H9 (cell line): ENCODE data around the gene UST. TPM values are rescaled to one million over a fixed set of nuclear protein-coding genes. Genes with fewer than 3 reads are reported as not detected.

Experiments used
- DNase-seq: peaks from one replicate; pipeline ENCODE4 v3.0.0-alpha.2; 2017
- H2AFZ ChIP-seq: one replicate; pipeline ENCODE4 v1.6.1; 2013; ENCODE audit warnings: mild to moderate bottlenecking, low read length, control low read depth, moderate library complexity
- H2AK5ac ChIP-seq: 2 replicates; pipeline ENCODE4 v1.6.1; 2013; ENCODE audit warnings: low read length, control low read depth, mixed read lengths; ENCODE audit not compliant: insufficient read length
- H2BK120ac ChIP-seq: one replicate; pipeline ENCODE4 v1.6.1; 2013; ENCODE audit warnings: low read depth, mild to moderate bottlenecking, low read length, control low read depth, inconsistent platforms; ENCODE audit not compliant: poor library complexity, severe bottlenecking
- H2BK12ac ChIP-seq: 2 replicates; pipeline ENCODE4 v1.6.1; 2013; ENCODE audit warnings: low read length, control low read depth, mixed read lengths, low read depth; ENCODE audit not compliant: insufficient read length
- H2BK15ac ChIP-seq: 2 replicates; pipeline ENCODE4 v1.6.1; 2013; ENCODE audit warnings: low read depth, low read length, control low read depth
- H2BK20ac ChIP-seq: one replicate; pipeline ENCODE4 v1.6.1; 2013; ENCODE audit warnings: low read depth, mild to moderate bottlenecking, low read length, control low read depth, inconsistent platforms; ENCODE audit not compliant: poor library complexity, severe bottlenecking
- H2BK5ac ChIP-seq: 2 replicates; pipeline ENCODE4 v1.6.1; 2013; ENCODE audit warnings: low read length, control low read depth, mixed read lengths; ENCODE audit not compliant: insufficient read length
- H3K14ac ChIP-seq: 2 replicates; pipeline ENCODE4 v1.6.1; 2013; ENCODE audit warnings: low read length, control low read depth; ENCODE audit not compliant: insufficient read depth
- H3K18ac ChIP-seq: 2 replicates; pipeline ENCODE4 v1.6.1; 2013; ENCODE audit warnings: low read depth, mild to moderate bottlenecking, mixed read lengths, low read length, control low read depth; ENCODE audit not compliant: insufficient read length
- H3K23ac ChIP-seq: 2 replicates; pipeline ENCODE4 v1.6.1; 2013; ENCODE audit warnings: low read length, control low read depth, mixed read lengths, low read depth; ENCODE audit not compliant: insufficient read length
- H3K23me2 ChIP-seq: 2 replicates; pipeline ENCODE4 v1.6.1; 2013; ENCODE audit warnings: low read depth, mild to moderate bottlenecking, mixed read lengths, low read length, control low read depth; ENCODE audit not compliant: insufficient read length, poor library complexity, severe bottlenecking
- H3K27ac ChIP-seq: 2 replicates; pipeline ENCODE4 v1.5.1; 2013; ENCODE audit warnings: low read length, control low read depth, mixed read lengths, low read depth; ENCODE audit not compliant: insufficient read length
- H3K27me3 ChIP-seq: 2 replicates; pipeline ENCODE4 v1.6.1; 2013; ENCODE audit warnings: low read length, control low read depth, inconsistent platforms; ENCODE audit not compliant: insufficient read depth
- H3K4ac ChIP-seq: 2 replicates; pipeline ENCODE4 v1.6.1; 2013; ENCODE audit warnings: low read depth, mild to moderate bottlenecking, control low read depth, inconsistent platforms, low read length, moderate library complexity
- H3K4me1 ChIP-seq: 2 replicates; pipeline ENCODE4 v1.6.1; 2013; ENCODE audit warnings: low read length, control low read depth, inconsistent platforms; ENCODE audit not compliant: insufficient read depth
- H3K4me2 ChIP-seq: 2 replicates; pipeline ENCODE4 v1.6.1; 2013; ENCODE audit warnings: low read length, control low read depth, mixed read lengths; ENCODE audit not compliant: insufficient read length, insufficient read depth
- H3K56ac ChIP-seq: 2 replicates; pipeline ENCODE4 v1.6.1; 2013; ENCODE audit warnings: low read depth, mild to moderate bottlenecking, mixed read lengths, low read length, control low read depth; ENCODE audit not compliant: insufficient read length
- H3K79me1 ChIP-seq: 2 replicates; pipeline ENCODE4 v1.6.1; 2013; ENCODE audit warnings: low read depth, mild to moderate bottlenecking, moderate library complexity, low read length, control low read depth, inconsistent platforms; ENCODE audit not compliant: insufficient read depth, poor library complexity, severe bottlenecking
- H3K79me2 ChIP-seq: 2 replicates; pipeline ENCODE4 v1.6.1; 2013; ENCODE audit warnings: low read length, control low read depth, inconsistent platforms; ENCODE audit not compliant: insufficient read depth
- H3K9ac ChIP-seq: 2 replicates; pipeline ENCODE4 v1.6.1; 2013; ENCODE audit warnings: low read length, control low read depth, mixed read lengths; ENCODE audit not compliant: insufficient read length; ENCODE audit errors: extremely low read depth
- H3K9me3 ChIP-seq: one replicate; pipeline ENCODE4 v1.6.1; 2013; ENCODE audit warnings: low read depth, low read length, inconsistent platforms; ENCODE audit not compliant: control insufficient read depth
- H3T11ph ChIP-seq: one replicate; pipeline ENCODE4 v1.6.1; 2013; ENCODE audit warnings: mild to moderate bottlenecking, low read length, control low read depth, inconsistent platforms
- H4K20me1 ChIP-seq: one replicate; pipeline ENCODE4 v1.6.1; 2013; ENCODE audit not compliant: control insufficient read depth, insufficient read length, insufficient read depth
- H4K5ac ChIP-seq: 2 replicates; pipeline ENCODE4 v1.6.1; 2013; ENCODE audit warnings: low read depth, mild to moderate bottlenecking, mixed read lengths, low read length, control low read depth; ENCODE audit not compliant: insufficient read length
- H4K8ac ChIP-seq: replicated peaks from 2 replicates; pipeline ENCODE4 v1.6.1; 2013; ENCODE audit warnings: low read length, control low read depth, mixed read lengths, low read depth; ENCODE audit not compliant: insufficient read length
- H4K91ac ChIP-seq: 2 replicates; pipeline ENCODE4 v1.6.1; 2013; ENCODE audit warnings: low read depth, mild to moderate bottlenecking, moderate library complexity, mixed read lengths, low read length, control low read depth; ENCODE audit not compliant: insufficient read length
- H3K27ac Mint-ChIP-seq, 3 experiments: 2 replicates in 2 of 3; 3 replicates in 1 of 3; pipeline ENCODE4 v1.8.0; 2020 to 2021; ENCODE audit warnings: mixed read lengths in 3 of 3, mild to moderate bottlenecking in 1 of 3, moderate library complexity in 1 of 3
- H3K27me3 Mint-ChIP-seq: 2 replicates; pipeline ENCODE4 v1.8.0; 2021; ENCODE audit warnings: low read depth, mild to moderate bottlenecking, moderate library complexity, mixed read lengths
- H3K36me3 Mint-ChIP-seq, 3 experiments: 2 replicates in 2 of 3; 3 replicates in 1 of 3; pipeline ENCODE4 v1.8.0; 2020 to 2021; ENCODE audit warnings: low read depth in 3 of 3, mixed read lengths in 3 of 3; ENCODE audit not compliant: insufficient read depth in 1 of 3
- H3K4me1 Mint-ChIP-seq, 2 experiments: 2 replicates each; pipeline ENCODE4 v1.8.0; 2020; ENCODE audit warnings: mixed read lengths in 2 of 2
- H3K4me3 Mint-ChIP-seq, 2 experiments: 2 replicates in 1 of 2; 3 replicates in 1 of 2; pipeline ENCODE4 v1.8.0; 2020 to 2021; ENCODE audit warnings: mild to moderate bottlenecking in 2 of 2, mixed read lengths in 2 of 2, moderate library complexity in 1 of 2
- H3K9me3 Mint-ChIP-seq, 2 experiments: 2 replicates in 1 of 2; 3 replicates in 1 of 2; pipeline ENCODE4 v1.8.0; 2020; ENCODE audit warnings: mild to moderate bottlenecking in 2 of 2, mixed read lengths in 2 of 2, moderate library complexity in 1 of 2
- WGBS: extraction: QIAGEN DNeasy Blood & Tissue Kit; methylation state at CpG from one replicate; pipeline ENCODE4 v1.1.7; 2013; ENCODE audit warnings: missing lambda C conversion rate, low lambda C conversion rate, mixed read lengths; ENCODE audit not compliant: insufficient read length; ENCODE audit errors: extremely low coverage; 5-methylcytosine and 5-hydroxymethylcytosine counted together
- total RNA-seq: library from RNA; stranded (reverse); gene quantifications from 2 replicates; pipeline ENCODE4 v1.2.1, GENCODE V29; 2021
- TF ChIP-seq, protein P1 (sequence below): fragments of 200-600 bp; sonication (generic); conservative IDR thresholded peaks from 3 replicates; pipeline ENCODE4 v1.8.0; 2021; ENCODE audit warnings: antibody characterized with exemption, mild to moderate bottlenecking

UST gene
- total RNA-seq, 1 experiment from 2014 or later = 14.4 TPM

GRCh38 chr6:149064001-149064659 is 317.3 kb downstream of the UST start:
- no peak overlapping the region for H3K4me3 Mint-ChIP-seq

More at GRCh38 chr6:149064001-149064659, 317.3 kb downstream of the UST start:
- no peak overlapping the region for H3K56ac ChIP-seq
- no peak overlapping the region for H2BK15ac ChIP-seq
- H3K23me2 ChIP-seq = no peaks in the 10 kb centered on the region
- no peaks in the 10 kb centered on the region for H3K27me3 ChIP-seq
- no peak overlapping the region for H3K4ac ChIP-seq
- H2BK120ac ChIP-seq = no peak overlapping the region
- no peaks in the 10 kb centered on the region for H3K4me1 ChIP-seq
- no peak overlapping the region for H3K4me2 ChIP-seq
- no peak overlapping the region for H4K5ac ChIP-seq
- H4K20me1 ChIP-seq = no peaks in the 10 kb centered on the region
- H2AK5ac ChIP-seq = no peak overlapping the region
- no peak overlapping the region for H3K27ac Mint-ChIP-seq
- DNase-seq = no peak
- H3K27me3 Mint-ChIP-seq = no peaks in the 10 kb centered on the region
- WGBS = no CpG with 5 or more reads among the region's 5 CpGs
- no peak overlapping the region for H3K18ac ChIP-seq
- no peak overlapping the region for H4K91ac ChIP-seq
- no peaks in the 10 kb centered on the region for H3K79me2 ChIP-seq
- no peaks in the 10 kb centered on the region for H3K9me3 Mint-ChIP-seq
- TF ChIP-seq, protein P1, sequence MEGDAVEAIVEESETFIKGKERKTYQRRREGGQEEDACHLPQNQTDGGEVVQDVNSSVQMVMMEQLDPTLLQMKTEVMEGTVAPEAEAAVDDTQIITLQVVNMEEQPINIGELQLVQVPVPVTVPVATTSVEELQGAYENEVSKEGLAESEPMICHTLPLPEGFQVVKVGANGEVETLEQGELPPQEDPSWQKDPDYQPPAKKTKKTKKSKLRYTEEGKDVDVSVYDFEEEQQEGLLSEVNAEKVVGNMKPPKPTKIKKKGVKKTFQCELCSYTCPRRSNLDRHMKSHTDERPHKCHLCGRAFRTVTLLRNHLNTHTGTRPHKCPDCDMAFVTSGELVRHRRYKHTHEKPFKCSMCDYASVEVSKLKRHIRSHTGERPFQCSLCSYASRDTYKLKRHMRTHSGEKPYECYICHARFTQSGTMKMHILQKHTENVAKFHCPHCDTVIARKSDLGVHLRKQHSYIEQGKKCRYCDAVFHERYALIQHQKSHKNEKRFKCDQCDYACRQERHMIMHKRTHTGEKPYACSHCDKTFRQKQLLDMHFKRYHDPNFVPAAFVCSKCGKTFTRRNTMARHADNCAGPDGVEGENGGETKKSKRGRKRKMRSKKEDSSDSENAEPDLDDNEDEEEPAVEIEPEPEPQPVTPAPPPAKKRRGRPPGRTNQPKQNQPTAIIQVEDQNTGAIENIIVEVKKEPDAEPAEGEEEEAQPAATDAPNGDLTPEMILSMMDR = no peak
- no peak overlapping the region for H3K14ac ChIP-seq
- no peaks in the 10 kb centered on the region for H3K79me1 ChIP-seq
- no peak overlapping the region for H2AFZ ChIP-seq
- peaks cover 8 to 11% of the 10 kb centered on the region in 2 experiments for H3K4me1 Mint-ChIP-seq
- no peak overlapping the region for H3K27ac ChIP-seq
- H4K8ac ChIP-seq = no peak overlapping the region
- H2BK12ac ChIP-seq = no peak overlapping the region
- H3T11ph ChIP-seq = no peak overlapping the region
- no peaks in the 10 kb centered on the region; a peak in 1 of 7 replicates for H3K36me3 Mint-ChIP-seq
- H2BK20ac ChIP-seq = no peak overlapping the region
- no peaks in the 10 kb centered on the region for H3K9me3 ChIP-seq
- H3K23ac ChIP-seq = no peak overlapping the region
- H2BK5ac ChIP-seq = no peak overlapping the region
- no peak overlapping the region for H3K9ac ChIP-seq
